Activated T-helper 17 cell treated with anti-CD3 and anti-CD28 coated beads, Interleukin-2, amount 50 U/mL, for 72 hours (primary cell): ENCODE results near the gene AKAP6. TPM values are rescaled to one million over a fixed set of nuclear protein-coding genes. Genes with fewer than 3 reads are reported as not detected.
"Not testable (repeated sequence)": the region's sequence is repeated elsewhere in the genome, so short reads cannot be mapped to it uniquely, and the experiment has no call there.

ENCODE experiments used
- ATAC-seq: fragments of 150-1000 bp; cut with Tn5 transposase; replicated peaks from 2 replicates; pipeline ENCODE4 v1.10.0; 2021; ENCODE audit warnings: mild to moderate bottlenecking, moderate library complexity
- H3K27ac Mint-ChIP-seq: one replicate; pipeline ENCODE4 v1.8.0; 2022; ENCODE audit warnings: mixed read lengths
- H3K27me3 Mint-ChIP-seq: one replicate; pipeline ENCODE4 v1.8.0; 2022; ENCODE audit warnings: mixed read lengths
- H3K36me3 Mint-ChIP-seq: one replicate; pipeline ENCODE4 v1.8.0; 2022; ENCODE audit warnings: low read depth, mild to moderate bottlenecking, mixed read lengths
- H3K4me1 Mint-ChIP-seq: one replicate; pipeline ENCODE4 v1.8.0; 2022; ENCODE audit warnings: mixed read lengths
- H3K4me3 Mint-ChIP-seq: one replicate; pipeline ENCODE4 v1.8.0; 2022; ENCODE audit warnings: mild to moderate bottlenecking, mixed read lengths
- H3K9me3 Mint-ChIP-seq: one replicate; pipeline ENCODE4 v1.8.0; 2022; ENCODE audit warnings: mixed read lengths
- total RNA-seq, 2 donors: library from RNA; stranded (reverse); gene quantifications; one replicate each; pipeline ENCODE4 v1.2.3, GENCODE V29; 2022

AKAP6 gene
- total RNA-seq, 2 donors from 2014 or later: 1.1 to 2.1 TPM

- H3K4me3 Mint-ChIP-seq: no peak overlapping the region
- H3K27me3 Mint-ChIP-seq: peaks cover 5% of the 10 kb centered on the region
- no peak for ATAC-seq
- H3K36me3 Mint-ChIP-seq: no peaks in the 10 kb centered on the region
- no peaks in the 10 kb centered on the region for H3K9me3 Mint-ChIP-seq
- H3K27ac Mint-ChIP-seq: no peak overlapping the region
- no peaks in the 10 kb centered on the region for H3K4me1 Mint-ChIP-seq
These were observed 16.3 kb downstream of the AKAP6 start for GRCh38 chr14:32345311-32345791.

- H3K27me3 Mint-ChIP-seq: no peaks in the 10 kb centered on the region
- H3K36me3 Mint-ChIP-seq: no peaks in the 10 kb centered on the region
- ATAC-seq: no peak
- no peaks in the 10 kb centered on the region for H3K9me3 Mint-ChIP-seq
- no peak overlapping the region for H3K4me3 Mint-ChIP-seq
- no peaks in the 10 kb centered on the region for H3K4me1 Mint-ChIP-seq
- no peak overlapping the region for H3K27ac Mint-ChIP-seq
These were observed 20.2 kb downstream of the AKAP6 start for GRCh38 chr14:32349322-32349721.

GRCh38 chr14:32350020-32350419 lies 20.9 kb downstream of the AKAP6 start:
- Mint-ChIP-seq H3K27ac (no peak overlapping the region), H3K4me1 (no peaks in the 10 kb centered on the region), H3K36me3 (no peaks in the 10 kb centered on the region), H3K27me3 (no peaks in the 10 kb centered on the region), H3K9me3 (no peaks in the 10 kb centered on the region), H3K4me3 (no peak overlapping the region)
- ATAC-seq: peak; percentile 53

- Mint-ChIP-seq H3K4me1 (no peaks in the 10 kb centered on the region), H3K9me3 (no peaks in the 10 kb centered on the region), H3K27me3 (no peaks in the 10 kb centered on the region), H3K27ac (no peak overlapping the region), H3K4me3 (no peak overlapping the region), H3K36me3 (no peaks in the 10 kb centered on the region)
- no peak for ATAC-seq
These were observed 23.5 kb downstream of the AKAP6 start for GRCh38 chr14:32352631-32353030.

DNA sequence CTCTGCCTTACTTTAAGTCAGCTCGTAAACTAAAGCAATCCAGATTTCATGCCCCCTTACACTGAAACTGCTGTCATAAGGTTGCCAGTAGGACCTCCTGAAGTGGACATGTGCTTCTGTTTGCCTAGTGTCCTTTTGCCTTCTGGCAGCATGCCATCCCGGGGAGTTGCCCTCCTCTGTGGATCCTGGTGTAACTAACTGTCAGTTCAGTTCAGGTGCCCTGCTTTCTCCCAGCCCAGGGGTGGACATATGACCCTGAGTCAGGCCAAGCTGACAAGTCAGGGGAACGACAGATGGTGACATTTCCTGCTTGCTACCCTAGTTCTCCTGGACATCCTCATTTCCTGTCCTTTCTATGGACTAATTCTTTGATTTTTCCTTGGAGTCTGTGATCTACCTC lies 25.6 kb downstream of the AKAP6 start:
- no peak for ATAC-seq
- Mint-ChIP-seq H3K4me3 (no peak overlapping the region), H3K9me3 (no peaks in the 10 kb centered on the region), H3K27me3 (no peaks in the 10 kb centered on the region), H3K36me3 (no peaks in the 10 kb centered on the region), H3K27ac (no peak overlapping the region), H3K4me1 (no peaks in the 10 kb centered on the region)

- ATAC-seq: no peak
- no peak overlapping the region for H3K27ac Mint-ChIP-seq
- H3K27me3 Mint-ChIP-seq: peaks cover 6% of the 10 kb centered on the region
- H3K4me1 Mint-ChIP-seq: no peaks in the 10 kb centered on the region
- H3K9me3 Mint-ChIP-seq: no peaks in the 10 kb centered on the region
- no peak overlapping the region for H3K4me3 Mint-ChIP-seq
- H3K36me3 Mint-ChIP-seq: no peaks in the 10 kb centered on the region
These were observed 29.7 kb downstream of the AKAP6 start for GRCh38 chr14:32358781-32359180.

- Mint-ChIP-seq H3K4me1 (no peaks in the 10 kb centered on the region), H3K4me3 (no peak overlapping the region), H3K27ac (no peak overlapping the region), H3K27me3 (peaks cover 9% of the 10 kb centered on the region), H3K9me3 (no peaks in the 10 kb centered on the region), H3K36me3 (no peaks in the 10 kb centered on the region)
- no peak for ATAC-seq
These were observed 32.6 kb downstream of the AKAP6 start for GRCh38 chr14:32361674-32362073.

DNA sequence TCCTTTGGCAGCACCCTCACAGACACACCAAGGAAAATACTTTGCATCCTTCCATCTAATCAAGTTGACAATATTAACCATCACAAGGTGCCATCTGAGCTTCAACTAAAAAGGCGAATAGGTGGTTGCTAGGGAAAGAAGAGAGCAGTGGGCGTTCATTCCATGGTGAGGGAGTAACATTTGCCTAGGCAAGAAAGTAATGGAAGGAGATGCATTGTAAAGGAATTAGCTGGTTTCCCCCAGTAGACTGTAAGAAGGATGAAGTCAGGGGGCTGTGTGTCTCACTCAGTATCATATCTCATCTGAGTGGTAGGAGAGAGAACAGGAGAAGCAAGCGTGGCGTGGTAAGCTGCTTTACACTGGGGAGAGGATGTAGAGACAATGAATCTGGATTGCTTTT lies 34.7 kb downstream of the AKAP6 start:
- Mint-ChIP-seq H3K4me1 (no peaks in the 10 kb centered on the region), H3K36me3 (no peaks in the 10 kb centered on the region), H3K4me3 (no peak overlapping the region), H3K27ac (no peak overlapping the region), H3K9me3 (no peaks in the 10 kb centered on the region), H3K27me3 (peaks cover 9% of the 10 kb centered on the region)
- ATAC-seq: no peak

DNA sequence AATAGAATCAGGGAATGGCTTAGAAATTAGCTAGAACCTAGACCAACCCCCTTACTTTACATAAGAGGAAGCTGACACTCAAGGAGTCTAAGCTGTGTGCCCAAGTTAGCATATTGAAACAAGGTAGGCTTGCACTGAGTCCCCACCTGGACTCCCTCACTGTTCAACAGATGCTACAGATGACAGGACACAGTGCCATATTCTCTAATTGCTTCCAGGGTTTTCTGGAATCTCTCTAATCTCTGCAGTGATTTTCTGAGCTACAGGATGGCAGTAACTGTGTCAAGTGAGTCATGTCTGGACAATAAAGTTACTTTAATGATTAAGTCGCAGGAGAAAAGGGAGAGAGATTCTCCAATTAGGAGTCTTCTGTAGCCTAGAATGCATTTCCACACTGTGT lies 35.8 kb downstream of the AKAP6 start:
- H3K27me3 Mint-ChIP-seq: peaks cover 9% of the 10 kb centered on the region
- no peak overlapping the region for H3K27ac Mint-ChIP-seq
- no peak overlapping the region for H3K4me3 Mint-ChIP-seq
- no peaks in the 10 kb centered on the region for H3K9me3 Mint-ChIP-seq
- no peak for ATAC-seq
- no peaks in the 10 kb centered on the region for H3K36me3 Mint-ChIP-seq
- no peaks in the 10 kb centered on the region for H3K4me1 Mint-ChIP-seq

- Mint-ChIP-seq H3K9me3 (no peaks in the 10 kb centered on the region), H3K4me3 (no peak overlapping the region), H3K27me3 (peaks cover 9% of the 10 kb centered on the region), H3K36me3 (no peaks in the 10 kb centered on the region), H3K27ac (no peak overlapping the region), H3K4me1 (peaks cover 5% of the 10 kb centered on the region)
- no peak for ATAC-seq
These were observed 37.3 kb downstream of the AKAP6 start for GRCh38 chr14:32366256-32366879.

- Mint-ChIP-seq H3K4me3 (no peak overlapping the region), H3K27ac (no peak overlapping the region), H3K27me3 (peaks cover 9% of the 10 kb centered on the region), H3K9me3 (no peaks in the 10 kb centered on the region), H3K36me3 (no peaks in the 10 kb centered on the region), H3K4me1 (peaks cover 5% of the 10 kb centered on the region)
- ATAC-seq: no peak
These were observed 37.9 kb downstream of the AKAP6 start for GRCh38 chr14:32366986-32367385.

- Mint-ChIP-seq H3K4me1 (peaks cover 5% of the 10 kb centered on the region), H3K9me3 (no peaks in the 10 kb centered on the region), H3K27ac (no peak overlapping the region), H3K27me3 (peaks cover 5% of the 10 kb centered on the region), H3K36me3 (no peaks in the 10 kb centered on the region), H3K4me3 (no peak overlapping the region)
- ATAC-seq: no peak
These were observed 38.4 kb downstream of the AKAP6 start for GRCh38 chr14:32367516-32367915.

GRCh38 chr14:32368107-32368506 lies 39.0 kb downstream of the AKAP6 start:
- Mint-ChIP-seq H3K4me3 (no peak overlapping the region), H3K4me1 (peaks cover 5% of the 10 kb centered on the region), H3K27me3 (peaks cover 4% of the 10 kb centered on the region), H3K9me3 (no peaks in the 10 kb centered on the region), H3K27ac (no peak overlapping the region), H3K36me3 (no peaks in the 10 kb centered on the region)
- ATAC-seq: no peak

DNA sequence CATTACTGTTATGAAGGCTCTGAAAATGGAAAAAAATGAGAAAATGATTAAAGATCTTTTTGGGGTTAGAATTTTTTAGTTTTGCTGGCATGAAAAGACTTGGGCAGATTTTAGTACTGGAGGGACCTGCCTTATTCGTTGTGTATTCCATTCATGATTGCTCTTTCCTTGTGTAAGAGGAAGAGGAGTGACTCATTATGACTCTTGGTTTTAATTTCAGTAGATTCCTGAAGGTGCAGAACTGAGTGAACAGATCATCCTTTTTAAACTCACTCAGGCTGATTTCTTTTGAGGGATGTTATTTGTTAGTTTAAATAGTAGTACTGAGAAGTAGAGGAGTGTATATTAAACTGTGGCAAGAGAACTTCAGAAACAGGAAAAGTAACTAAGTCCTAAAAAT lies 41.6 kb downstream of the AKAP6 start:
- no peaks in the 10 kb centered on the region for H3K36me3 Mint-ChIP-seq
- H3K27ac Mint-ChIP-seq: no peak overlapping the region
- H3K9me3 Mint-ChIP-seq: no peaks in the 10 kb centered on the region
- H3K4me3 Mint-ChIP-seq: no peak overlapping the region
- peaks cover 5% of the 10 kb centered on the region for H3K4me1 Mint-ChIP-seq
- ATAC-seq: peak; percentile 73
- no peaks in the 10 kb centered on the region for H3K27me3 Mint-ChIP-seq

- no peaks in the 10 kb centered on the region for H3K27me3 Mint-ChIP-seq
- ATAC-seq: no peak
- no peak overlapping the region for H3K27ac Mint-ChIP-seq
- H3K36me3 Mint-ChIP-seq: no peaks in the 10 kb centered on the region
- H3K4me3 Mint-ChIP-seq: no peak overlapping the region
- no peaks in the 10 kb centered on the region for H3K9me3 Mint-ChIP-seq
- peaks cover 5% of the 10 kb centered on the region for H3K4me1 Mint-ChIP-seq
These were observed 43.1 kb downstream of the AKAP6 start for GRCh38 chr14:32372154-32372553.

GRCh38 chr14:32373174-32373573 lies 44.1 kb downstream of the AKAP6 start:
- ATAC-seq, H3K36me3 Mint-ChIP-seq, H3K4me1 Mint-ChIP-seq, H3K4me3 Mint-ChIP-seq, H3K27ac Mint-ChIP-seq, H3K9me3 Mint-ChIP-seq, H3K27me3 Mint-ChIP-seq: not testable (repeated sequence)
